ENCODE results near the gene CYYR1. TPM values are rescaled to one million over a fixed set of nuclear protein-coding genes. Genes with fewer than 3 reads are reported as not detected.
"Not testable (repeated sequence)": the region's sequence is repeated elsewhere in the genome, so short reads cannot be mapped to it uniquely, and the experiment has no call there.

Gene CYYR1
- total RNA-seq, 1 experiment from 2014 or later = not detected

DNA sequence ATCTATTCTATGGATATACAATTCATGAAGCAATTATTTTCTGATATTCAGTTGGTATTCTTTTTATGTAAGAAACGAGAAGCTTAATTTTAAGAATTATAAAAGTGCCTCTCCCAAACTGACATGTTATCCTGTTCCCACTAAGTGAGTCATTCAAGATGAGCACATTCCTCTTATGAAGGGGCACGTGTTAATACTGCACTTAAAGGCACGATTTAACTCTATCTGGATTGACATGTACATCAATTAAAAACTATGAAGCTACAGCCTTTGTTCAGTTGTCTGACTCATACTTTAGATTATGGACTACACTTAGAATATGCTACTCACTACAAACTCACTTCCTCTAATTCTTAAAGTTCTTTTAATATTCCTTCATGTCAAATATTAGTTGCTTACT is 111.6 kb downstream of the CYYR1 start:
- no TSS peak for BruUV-seq (replicated peaks)
- H3K9me3 ChIP-seq = no peaks in the 10 kb centered on the region
- Mint-ChIP-seq H3K4me3 (ENCODE audit: unreplicated experiment) (no peak overlapping the region), H3K27ac (ENCODE audit: unreplicated experiment) (no peak overlapping the region), H3K27me3 (ENCODE audit: insufficient read depth, unreplicated experiment) (peaks cover 4% of the 10 kb centered on the region), H3K4me1 (ENCODE audit: low read depth, unreplicated experiment) (no peaks in the 10 kb centered on the region), H3K36me3 (ENCODE audit: insufficient read depth, unreplicated experiment) (no peaks in the 10 kb centered on the region), H3K9me3 (ENCODE audit: unreplicated experiment) (no peaks in the 10 kb centered on the region)
- TF ChIP-seq, protein P1, sequence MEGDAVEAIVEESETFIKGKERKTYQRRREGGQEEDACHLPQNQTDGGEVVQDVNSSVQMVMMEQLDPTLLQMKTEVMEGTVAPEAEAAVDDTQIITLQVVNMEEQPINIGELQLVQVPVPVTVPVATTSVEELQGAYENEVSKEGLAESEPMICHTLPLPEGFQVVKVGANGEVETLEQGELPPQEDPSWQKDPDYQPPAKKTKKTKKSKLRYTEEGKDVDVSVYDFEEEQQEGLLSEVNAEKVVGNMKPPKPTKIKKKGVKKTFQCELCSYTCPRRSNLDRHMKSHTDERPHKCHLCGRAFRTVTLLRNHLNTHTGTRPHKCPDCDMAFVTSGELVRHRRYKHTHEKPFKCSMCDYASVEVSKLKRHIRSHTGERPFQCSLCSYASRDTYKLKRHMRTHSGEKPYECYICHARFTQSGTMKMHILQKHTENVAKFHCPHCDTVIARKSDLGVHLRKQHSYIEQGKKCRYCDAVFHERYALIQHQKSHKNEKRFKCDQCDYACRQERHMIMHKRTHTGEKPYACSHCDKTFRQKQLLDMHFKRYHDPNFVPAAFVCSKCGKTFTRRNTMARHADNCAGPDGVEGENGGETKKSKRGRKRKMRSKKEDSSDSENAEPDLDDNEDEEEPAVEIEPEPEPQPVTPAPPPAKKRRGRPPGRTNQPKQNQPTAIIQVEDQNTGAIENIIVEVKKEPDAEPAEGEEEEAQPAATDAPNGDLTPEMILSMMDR (IDR thresholded peaks at IDR 0.05; ENCODE audit: insufficient read depth in 1 of 2, low read depth in 1 of 2, low read length in 1 of 2, severe bottlenecking in 1 of 2, unreplicated experiment in 1 of 2) = no peak
- H3K4me3 ChIP-seq (ENCODE audit: low read depth, low read length) = no peak overlapping the region
- intact Hi-C loops (cut with micrococcal nuclease; ENCODE audit: unreplicated experiment) = no loop called here
- DNase-seq = no peak
- ChIA-PET POLR2A (no interaction called here), CTCF (no interaction called here)
- no peaks in the 10 kb centered on the region for H3K36me3 ChIP-seq (ENCODE audit: control insufficient read depth, insufficient read depth, low read length)
- H3K27me3 ChIP-seq (replicated peaks; ENCODE audit: control insufficient read depth, insufficient read depth, low read length) = no peaks in the 10 kb centered on the region; the same call in 1 of the 2 replicates
- H3K4me1 ChIP-seq = no peaks in the 10 kb centered on the region

- H3K4me1 Mint-ChIP-seq (ENCODE audit: low read depth, unreplicated experiment) = no peaks in the 10 kb centered on the region
- CTCF ChIA-PET = no interaction called here
- Histone ChIP-seq H3K4me3 (ENCODE audit: low read depth, low read length) (no peak overlapping the region), H3K27me3 (replicated peaks; ENCODE audit: control insufficient read depth, insufficient read depth, low read length) (no peaks in the 10 kb centered on the region; the same call in 1 of the 2 replicates), H3K36me3 (ENCODE audit: control insufficient read depth, insufficient read depth, low read length) (no peaks in the 10 kb centered on the region), H3K9me3 (no peaks in the 10 kb centered on the region), H3K4me1 (no peaks in the 10 kb centered on the region)
- no peak overlapping the region for H3K4me3 Mint-ChIP-seq (ENCODE audit: unreplicated experiment)
- H3K9me3 Mint-ChIP-seq (ENCODE audit: unreplicated experiment) = no peaks in the 10 kb centered on the region
- DNase-seq = no peak
- H3K27ac Mint-ChIP-seq (ENCODE audit: unreplicated experiment) = no peak overlapping the region
- H3K27me3 Mint-ChIP-seq (ENCODE audit: insufficient read depth, unreplicated experiment) = peaks cover 4% of the 10 kb centered on the region
- POLR2A ChIA-PET = no interaction called here
- H3K36me3 Mint-ChIP-seq (ENCODE audit: insufficient read depth, unreplicated experiment) = no peaks in the 10 kb centered on the region
- TF ChIP-seq, protein P1 (IDR thresholded peaks at IDR 0.05; ENCODE audit: insufficient read depth in 1 of 2, low read depth in 1 of 2, low read length in 1 of 2, severe bottlenecking in 1 of 2, unreplicated experiment in 1 of 2) = no peak
- intact Hi-C loops (cut with micrococcal nuclease; ENCODE audit: unreplicated experiment) = no loop called here
- BruUV-seq (replicated peaks) = no TSS peak
These were observed 112.5 kb downstream of the CYYR1 start for GRCh38 chr21:26460621-26461020.

DNA sequence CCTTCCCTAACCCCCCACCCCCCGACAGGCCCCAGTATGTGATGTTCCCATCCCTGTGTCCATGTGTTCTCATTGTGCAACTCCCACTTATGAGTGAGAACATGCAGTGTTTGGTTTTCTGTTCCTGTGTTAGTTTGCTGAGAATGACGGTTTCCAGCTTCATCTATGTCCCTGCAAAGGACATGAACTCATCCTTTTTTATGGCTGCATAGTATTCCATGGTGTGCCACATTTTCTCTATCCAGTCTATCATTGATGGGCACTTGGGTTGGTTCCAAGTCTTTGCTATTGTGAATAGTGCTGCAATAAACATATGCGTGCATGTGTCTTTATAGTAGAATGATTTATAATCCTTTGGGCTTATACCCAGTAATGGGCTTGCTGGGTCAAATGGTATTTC is 114.2 kb downstream of the CYYR1 start:
- H3K27me3 ChIP-seq (replicated peaks; ENCODE audit: control insufficient read depth, insufficient read depth, low read length); H3K4me3 ChIP-seq (ENCODE audit: low read depth, low read length); DNase-seq; POLR2A ChIA-PET; H3K4me1 Mint-ChIP-seq (ENCODE audit: low read depth, unreplicated experiment); H3K9me3 ChIP-seq; H3K4me3 Mint-ChIP-seq (ENCODE audit: unreplicated experiment); H3K27ac Mint-ChIP-seq (ENCODE audit: unreplicated experiment); H3K4me1 ChIP-seq; H3K27me3 Mint-ChIP-seq (ENCODE audit: insufficient read depth, unreplicated experiment); BruUV-seq (replicated peaks); intact Hi-C loops (cut with micrococcal nuclease; ENCODE audit: unreplicated experiment); H3K36me3 ChIP-seq (ENCODE audit: control insufficient read depth, insufficient read depth, low read length); H3K36me3 Mint-ChIP-seq (ENCODE audit: insufficient read depth, unreplicated experiment); H3K9me3 Mint-ChIP-seq (ENCODE audit: unreplicated experiment); CTCF ChIA-PET: not testable (repeated sequence)

DNA sequence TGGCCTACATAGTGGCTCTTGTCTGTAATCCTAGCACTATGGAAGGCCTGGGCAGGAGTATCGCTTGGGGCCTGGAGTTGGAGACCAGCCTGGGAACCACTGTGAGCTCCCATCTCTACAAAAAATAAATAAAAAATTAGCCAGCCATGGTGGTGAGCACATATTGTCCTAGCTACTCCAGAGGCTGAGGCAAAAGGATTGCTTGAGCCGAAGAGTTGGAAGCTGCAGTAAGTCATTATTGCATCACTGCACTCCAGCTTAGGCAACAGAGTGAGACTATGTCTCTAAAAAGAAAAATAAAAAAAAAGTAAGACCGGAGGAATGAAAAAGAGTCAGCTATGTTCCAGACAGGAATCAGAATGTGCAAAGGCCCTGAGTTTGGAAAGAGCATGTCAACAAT is 115.3 kb downstream of the CYYR1 start:
- Mint-ChIP-seq H3K27ac (ENCODE audit: unreplicated experiment) (no peak overlapping the region), H3K4me3 (ENCODE audit: unreplicated experiment) (no peak overlapping the region), H3K4me1 (ENCODE audit: low read depth, unreplicated experiment) (no peaks in the 10 kb centered on the region), H3K36me3 (ENCODE audit: insufficient read depth, unreplicated experiment) (no peaks in the 10 kb centered on the region), H3K27me3 (ENCODE audit: insufficient read depth, unreplicated experiment) (peaks cover 4% of the 10 kb centered on the region), H3K9me3 (ENCODE audit: unreplicated experiment) (no peaks in the 10 kb centered on the region)
- BruUV-seq (replicated peaks) = no TSS peak
- DNase-seq = no peak
- Histone ChIP-seq H3K36me3 (ENCODE audit: control insufficient read depth, insufficient read depth, low read length) (no peaks in the 10 kb centered on the region), H3K9me3 (no peaks in the 10 kb centered on the region), H3K27me3 (replicated peaks; ENCODE audit: control insufficient read depth, insufficient read depth, low read length) (no peaks in the 10 kb centered on the region), H3K4me1 (no peaks in the 10 kb centered on the region), H3K4me3 (ENCODE audit: low read depth, low read length) (no peak overlapping the region)
- ChIA-PET CTCF (no interaction called here), POLR2A (no interaction called here)
- intact Hi-C loops (cut with micrococcal nuclease; ENCODE audit: unreplicated experiment) = no loop called here
- TF ChIP-seq, protein P1 (IDR thresholded peaks at IDR 0.05; ENCODE audit: insufficient read depth in 1 of 2, low read depth in 1 of 2, low read length in 1 of 2, severe bottlenecking in 1 of 2, unreplicated experiment in 1 of 2) = no peak
